MM.1S (cell line): ENCODE results near the gene FN3KRP.

Experiments
- DNase-seq: peaks from one replicate; pipeline ENCODE4 v3.0.0-alpha.2; 2015
- H2AFZ ChIP-seq: fragments of 300-600 bp; sonication (generic); 2 replicates; pipeline ENCODE4 v1.6.0; 2016; ENCODE audit warnings: antibody characterized with exemption, low read length
- H3F3A ChIP-seq: fragments of 300-600 bp; sonication (generic); 2 replicates; pipeline ENCODE4 v1.6.1; 2016; ENCODE audit warnings: mild to moderate bottlenecking, antibody characterized with exemption, low read length, moderate library complexity, mixed read lengths; ENCODE audit not compliant: insufficient read depth
- H3K27ac ChIP-seq: fragments of 300-600 bp; sonication (generic); 2 replicates; pipeline ENCODE4 v1.5.1; 2016; ENCODE audit warnings: mild to moderate bottlenecking, low read length
- H3K27me3 ChIP-seq: fragments of 300-600 bp; sonication (generic); replicated peaks from 2 replicates; pipeline ENCODE4 v1.6.0; 2016; ENCODE audit warnings: low read length; ENCODE audit not compliant: insufficient read depth
- H3K36me3 ChIP-seq: fragments of 300-600 bp; sonication (generic); replicated peaks from 2 replicates; pipeline ENCODE4 v1.6.1; 2016; ENCODE audit warnings: mild to moderate bottlenecking, low read length, mixed read lengths; ENCODE audit not compliant: insufficient read depth
- H3K4me1 ChIP-seq: fragments of 300-600 bp; sonication (generic); 2 replicates; pipeline ENCODE4 v1.6.1; 2016; ENCODE audit warnings: low read length, mixed read lengths
- H3K4me2 ChIP-seq: fragments of 300-600 bp; sonication (generic); 2 replicates; pipeline ENCODE4 v1.6.0; 2016; ENCODE audit warnings: low read depth, low read length
- H3K4me3 ChIP-seq: fragments of 300-600 bp; sonication (generic); 2 replicates; pipeline ENCODE4 v1.5.1; 2016; ENCODE audit warnings: low read length, mixed read lengths
- H3K79me2 ChIP-seq: fragments of 300-600 bp; sonication (generic); 2 replicates; pipeline ENCODE4 v1.6.1; 2016; ENCODE audit warnings: mixed run types, low read length, mixed read lengths
- H3K9ac ChIP-seq: fragments of 300-600 bp; sonication (generic); 2 replicates; pipeline ENCODE4 v1.6.1; 2016; ENCODE audit warnings: low read length, mixed read lengths
- H3K9me2 ChIP-seq: fragments of 300-600 bp; sonication (generic); replicated peaks from 2 replicates; pipeline ENCODE4 v1.6.1; 2016; ENCODE audit warnings: mild to moderate bottlenecking, low read length, mixed read lengths; ENCODE audit not compliant: insufficient read depth
- H3K9me3 ChIP-seq: fragments of 300-600 bp; sonication (generic); replicated peaks from 2 replicates; pipeline ENCODE4 v1.6.1; 2016; ENCODE audit warnings: mild to moderate bottlenecking, low read length, mixed read lengths; ENCODE audit not compliant: insufficient read depth
- H4K20me1 ChIP-seq: fragments of 300-600 bp; sonication (generic); 2 replicates; pipeline ENCODE4 v1.6.1; 2016; ENCODE audit warnings: mild to moderate bottlenecking, low read length, moderate library complexity, mixed read lengths; ENCODE audit not compliant: insufficient read depth
- CTCF ChIP-seq: fragments of 300-600 bp; sonication (generic); IDR thresholded peaks from 2 replicates; pipeline ENCODE4 v1.5.1; 2016; ENCODE audit warnings: antibody characterized with exemption, low read length, mixed read lengths
- EZH2 ChIP-seq: fragments of 300-600 bp; sonication (generic); optimal IDR thresholded peaks from 2 replicates; pipeline ENCODE3; 2017; ENCODE audit warnings: low read depth, mild to moderate bottlenecking, antibody characterized with exemption, low read length, mixed read lengths
- EZH2phosphoT487 ChIP-seq: fragments of 300-600 bp; sonication (generic); IDR thresholded peaks from 2 replicates; pipeline ENCODE4 v1.6.1; 2018; ENCODE audit warnings: antibody characterized with exemption, low read length

The FN3KRP gene

GRCh38 chr17:82734987-82735866, 18.7 kb downstream of the FN3KRP start, which contains the start of gene FN3K:
TSS of gene FN3K (plus strand) at chr17:82735615. CDS start at chr17:82735637, 22 bp downstream.
- Histone ChIP-seq H3K9me3 (no peaks in the 10 kb centered on the region), H3K27me3 (no peaks in the 10 kb centered on the region), H3K27ac (no peak within 1 kb of the TSS), H3K9ac (no peak within 1 kb of the TSS), H2AFZ (no peak within 1 kb of the TSS), H3K79me2 (no peaks in the 10 kb centered on the region), H4K20me1 (no peaks in the 10 kb centered on the region), H3K4me3 (peak within 1 kb of the TSS; percentile 27; the same call in 1 of the 2 replicates), H3K36me3 (no peaks in the 10 kb centered on the region), H3K4me2 (peak within 1 kb of the TSS; percentile 39; the same call in 1 of the 2 replicates), H3K9me2 (no peaks in the 10 kb centered on the region), H3K4me1 (no peaks in the 10 kb centered on the region), H3F3A (no peaks in the 10 kb centered on the region)
- no peak for DNase-seq
- TF ChIP-seq EZH2 (no peak), EZH2phosphoT487 (no peak), CTCF (no peak)

GRCh38 chr17:82736511-82737185, 20.1 kb downstream of the FN3KRP start:
- no peak overlapping the region for H3K4me3 ChIP-seq

More at GRCh38 chr17:82736511-82737185, 20.1 kb downstream of the FN3KRP start:
- no peaks in the 10 kb centered on the region for H3K79me2 ChIP-seq
- H3K27me3 ChIP-seq = no peaks in the 10 kb centered on the region
- H3K4me2 ChIP-seq = no peak overlapping the region
- no peaks in the 10 kb centered on the region for H3K9me3 ChIP-seq
- no peak for DNase-seq
- no peak overlapping the region for H3K27ac ChIP-seq
- H3K4me1 ChIP-seq = no peaks in the 10 kb centered on the region
- H3K36me3 ChIP-seq = no peaks in the 10 kb centered on the region
- no peak overlapping the region for H2AFZ ChIP-seq
- no peak overlapping the region for H3K9ac ChIP-seq
- TF ChIP-seq EZH2phosphoT487 = no peak
- no peak for TF ChIP-seq EZH2
- no peak for TF ChIP-seq CTCF
- H3F3A ChIP-seq = no peaks in the 10 kb centered on the region
- no peaks in the 10 kb centered on the region for H4K20me1 ChIP-seq
- H3K9me2 ChIP-seq = no peaks in the 10 kb centered on the region
